HG02798 (cell line): Measurements from ENCODE around the gene MUC5AC.
"Not testable (repeated sequence)": the region's sequence is repeated elsewhere in the genome, so short reads cannot be mapped to it uniquely, and the experiment has no call there.

Experiments
- ATAC-seq: cut with Tn5 transposase; IDR thresholded peaks from one replicate; pipeline ENCODE4 v1.9.1; 2021; ENCODE audit warnings: mild to moderate bottlenecking; ENCODE audit not compliant: unreplicated experiment, poor library complexity

The MUC5AC gene

DNA sequence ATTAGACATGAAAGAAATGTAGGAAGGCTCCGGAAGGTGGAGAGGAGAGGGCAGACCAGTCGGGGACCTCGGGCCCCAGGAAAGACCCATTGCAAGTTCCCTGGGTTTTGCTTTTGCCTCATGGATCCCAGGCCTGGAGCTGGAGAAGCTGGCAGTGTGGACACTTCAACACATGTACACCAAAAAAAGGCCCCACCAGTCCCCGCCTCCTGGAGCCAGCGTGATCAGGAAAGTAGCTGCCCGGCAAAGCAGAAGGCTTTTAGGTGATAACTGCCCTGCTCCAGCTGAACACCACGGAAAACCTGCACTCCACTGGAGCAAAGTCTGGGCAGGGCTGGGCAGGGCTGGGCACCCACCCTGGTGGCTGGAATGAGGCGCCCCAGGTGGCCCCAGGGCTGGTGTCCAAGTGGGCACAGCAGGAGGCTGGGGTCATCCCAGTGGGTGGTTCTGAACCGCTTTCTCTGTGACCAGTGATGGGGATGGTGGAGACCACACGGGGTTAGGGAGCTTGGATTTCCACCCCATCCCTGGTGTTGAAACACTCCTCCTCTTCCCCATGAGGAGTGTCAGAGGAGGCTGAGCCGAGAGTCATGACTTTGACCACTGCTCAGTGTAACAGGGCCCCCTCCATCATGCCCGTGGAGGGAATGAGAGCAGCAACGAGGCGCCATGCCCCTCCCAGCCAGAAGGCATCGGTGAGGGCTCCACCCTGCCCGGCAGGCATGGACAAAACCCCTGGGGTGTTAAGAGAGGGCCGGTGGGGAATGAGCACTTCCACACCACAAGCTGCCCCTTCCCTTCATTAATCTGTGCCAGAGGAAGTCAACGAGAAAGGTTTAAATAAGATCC is 16.9 kb upstream of the MUC5AC start:
- no peak for ATAC-seq

GRCh38 chr11:1146365-1146764 is 11.4 kb upstream of the MUC5AC start:
- no peak for ATAC-seq

DNA sequence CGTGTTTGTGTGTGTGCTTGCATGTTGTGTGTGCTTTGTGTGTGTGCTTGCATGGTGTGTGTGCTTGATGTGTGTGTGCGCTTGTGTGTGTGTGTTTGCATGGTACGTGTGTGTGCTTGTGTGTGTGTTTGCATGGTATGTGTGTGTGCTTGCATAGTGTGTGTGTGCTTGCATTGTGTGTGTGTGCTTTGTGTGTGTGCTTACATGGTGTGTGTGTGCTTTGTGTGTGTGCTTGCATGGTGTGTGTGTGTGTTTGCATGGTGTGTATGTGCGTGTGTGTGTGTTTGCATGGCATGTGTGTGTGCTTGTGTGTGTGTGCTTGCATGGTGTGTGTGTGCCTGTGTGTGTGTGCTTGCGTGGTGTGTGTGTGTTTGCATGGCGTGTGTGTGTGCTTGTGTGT is 10.0 kb upstream of the MUC5AC start:
- ATAC-seq: no peak

GRCh38 chr11:1148752-1149180 is 9.0 kb upstream of the MUC5AC start:
- no peak for ATAC-seq

- ATAC-seq: no peak
These were observed 8.2 kb upstream of the MUC5AC start for GRCh38 chr11:1149545-1149944.

DNA sequence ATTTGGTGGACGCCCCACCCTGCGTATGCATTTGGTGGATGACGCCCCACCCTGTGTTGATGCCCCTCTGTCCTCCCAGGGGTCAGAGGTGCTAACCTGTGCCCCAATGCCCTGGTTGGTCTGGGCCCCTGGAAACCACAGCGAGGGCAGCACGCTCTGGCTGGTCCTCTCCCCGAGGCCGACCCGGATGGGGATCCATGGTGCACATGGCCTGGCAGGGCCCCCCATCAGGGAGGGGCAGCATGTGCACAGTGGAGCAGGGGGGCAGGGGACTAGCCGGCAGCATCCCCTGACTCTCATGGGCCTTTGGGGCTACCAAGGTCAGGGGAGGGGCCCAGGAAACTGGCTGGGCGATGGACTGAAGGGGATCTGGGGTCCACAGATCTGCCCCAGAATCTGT is 7.6 kb upstream of the MUC5AC start:
- ATAC-seq: no peak

GRCh38 chr11:1150769-1151365 is 6.9 kb upstream of the MUC5AC start:
- ATAC-seq: no peak

DNA sequence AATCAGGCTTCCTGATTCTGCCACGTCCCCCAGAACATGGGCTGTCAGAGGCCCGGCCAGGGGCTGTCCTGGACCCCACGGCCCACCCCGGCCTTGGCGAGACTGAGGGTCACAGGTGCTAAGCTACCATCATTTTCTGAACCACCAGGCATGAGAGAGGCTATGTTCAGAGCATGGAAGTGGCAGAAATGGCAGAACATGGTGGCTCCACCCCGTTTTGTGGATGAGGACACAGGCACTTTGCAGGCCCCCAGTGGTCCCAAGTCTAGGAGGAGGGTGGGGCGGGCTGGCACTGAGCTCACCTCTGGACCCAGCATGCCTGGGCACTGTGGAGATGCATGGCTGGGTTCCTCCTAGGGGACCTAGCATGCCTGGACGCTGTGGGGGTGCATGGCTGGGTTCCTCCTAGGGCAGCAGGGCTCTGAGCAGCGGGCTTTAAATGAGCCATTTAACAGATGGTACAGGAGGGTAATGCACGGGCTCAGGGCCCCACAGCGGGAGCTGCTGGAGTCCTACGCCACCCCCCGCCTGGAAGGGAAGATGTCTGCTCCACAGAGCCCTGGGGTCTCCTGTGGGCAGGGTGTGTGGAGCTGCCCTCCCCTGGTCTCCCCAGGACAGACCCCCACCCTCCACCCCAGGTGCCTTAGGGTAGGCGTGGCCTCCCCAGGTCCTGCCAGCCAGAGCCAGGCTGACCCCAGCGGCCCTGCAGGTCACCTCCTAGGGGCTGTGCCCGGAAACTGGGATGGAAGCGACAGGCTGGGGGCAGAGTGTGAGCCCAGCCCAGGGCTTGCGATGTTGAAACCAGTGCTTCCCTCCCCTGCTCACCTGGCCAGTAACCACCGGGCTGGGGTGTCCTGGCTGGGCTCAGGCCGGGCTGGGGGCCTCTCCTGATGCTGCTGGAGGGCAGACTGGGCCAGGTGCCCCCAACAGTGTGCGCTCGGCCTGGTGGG is 6.1 kb upstream of the MUC5AC start:
- ATAC-seq: no peak

- no peak for ATAC-seq
These were observed 5.2 kb upstream of the MUC5AC start for GRCh38 chr11:1152316-1153104.

- no peak for ATAC-seq
These were observed 4.4 kb upstream of the MUC5AC start for GRCh38 chr11:1153105-1153950.

GRCh38 chr11:1153951-1154493 is 3.7 kb upstream of the MUC5AC start:
- ATAC-seq: no peak

- not testable (repeated sequence) for ATAC-seq
These were observed 3.1 kb upstream of the MUC5AC start for GRCh38 chr11:1154656-1155055.

- no peak for ATAC-seq
These were observed 2.5 kb upstream of the MUC5AC start for GRCh38 chr11:1155274-1155693.

GRCh38 chr11:1156506-1157340 is 1.0 kb upstream of the MUC5AC start:
- ATAC-seq: no peak

DNA sequence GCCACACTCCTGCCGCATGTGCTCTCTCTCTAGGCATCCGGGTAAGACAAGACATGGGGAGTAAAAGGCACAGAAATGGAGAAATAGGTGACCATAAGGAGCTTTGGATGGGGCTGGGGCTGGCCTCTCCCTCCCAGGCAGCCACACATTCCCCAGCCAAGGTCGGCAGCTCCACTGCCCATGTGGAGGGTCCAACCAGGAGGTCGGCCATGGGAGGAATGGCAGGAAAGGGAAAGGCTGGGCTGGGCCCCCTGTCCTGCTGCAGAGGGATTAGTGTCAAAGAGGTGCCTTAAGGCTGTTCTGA is 460 bp upstream of the MUC5AC start:
- ATAC-seq: no peak

DNA sequence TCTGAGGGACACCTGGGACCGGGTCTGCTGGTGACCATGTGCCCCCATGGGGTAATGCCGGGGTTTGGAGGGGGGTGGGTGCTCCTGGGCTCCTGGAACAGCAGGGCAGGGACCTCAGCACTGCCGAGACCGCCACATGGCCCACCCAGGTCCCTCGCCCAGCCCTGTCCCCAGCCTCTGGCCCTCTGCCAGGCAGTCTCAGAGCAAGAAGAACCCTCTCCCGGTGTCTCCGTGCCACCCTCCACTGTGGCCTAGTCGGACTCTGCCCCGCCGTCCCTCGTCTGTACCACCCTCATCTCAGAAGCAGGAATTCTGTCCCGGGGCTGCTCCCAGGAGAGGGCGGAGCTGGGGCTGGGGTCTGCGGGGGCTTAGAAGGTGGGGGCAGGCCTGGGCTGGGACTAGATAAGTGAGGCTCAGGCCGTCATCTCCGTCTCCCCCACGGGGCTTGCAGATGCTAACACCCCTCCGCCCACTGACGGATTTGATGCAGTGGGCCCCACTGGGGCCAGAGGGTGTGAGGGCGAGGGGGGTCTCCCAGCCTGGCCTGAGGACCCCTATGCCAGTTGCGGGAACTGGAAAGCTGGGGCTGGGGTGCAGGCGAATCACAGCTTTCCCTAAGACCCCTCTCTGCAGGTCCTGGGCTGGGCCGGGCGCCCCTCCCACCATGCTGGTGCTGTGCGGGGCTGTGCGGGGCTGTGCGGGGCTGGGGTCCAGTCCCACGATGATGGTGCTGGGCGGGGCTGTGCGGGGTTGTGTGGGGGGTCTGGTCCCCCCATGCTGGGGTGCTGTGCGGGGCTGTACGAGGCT is 1.1 kb downstream of the MUC5AC start:
- no peak for ATAC-seq

GRCh38 chr11:1159488-1160220 is 1.9 kb downstream of the MUC5AC start:
- ATAC-seq: not testable (repeated sequence)
